ENCODE measurements around the gene FRMD8. TPM values are rescaled to one million over a fixed set of nuclear protein-coding genes. Genes with fewer than 3 reads are reported as not detected.

The FRMD8 gene
- total RNA-seq, 6 donors from 2014 or later, result 31.4 to 77.5 (median 45.8) TPM

GRCh38 chr11:65417702-65418430 lies 31.4 kb downstream of the FRMD8 start:
- DNase-seq, result peak; percentile 80 to 81
- Histone ChIP-seq H3K27ac (peak overlapping the region; percentile 97 to 100 (median 100)), H3K27me3 (no peaks in the 10 kb centered on the region), H3K36me3 (peaks cover 0 to 8% (median 3%) of the 10 kb centered on the region in 4 donors), H3K4me1 (peaks cover 39 to 62% (median 46%) of the 10 kb centered on the region in 4 donors), H3K9me3 (no peaks in the 10 kb centered on the region), H3K4me3 (peak overlapping the region; percentile 18 to 79 (median 50))
- TF ChIP-seq EP300 (IDR thresholded peaks at IDR 0.05), result peak in 2 of 4 donors; percentile 68 to 84
- TF ChIP-seq, protein P1, sequence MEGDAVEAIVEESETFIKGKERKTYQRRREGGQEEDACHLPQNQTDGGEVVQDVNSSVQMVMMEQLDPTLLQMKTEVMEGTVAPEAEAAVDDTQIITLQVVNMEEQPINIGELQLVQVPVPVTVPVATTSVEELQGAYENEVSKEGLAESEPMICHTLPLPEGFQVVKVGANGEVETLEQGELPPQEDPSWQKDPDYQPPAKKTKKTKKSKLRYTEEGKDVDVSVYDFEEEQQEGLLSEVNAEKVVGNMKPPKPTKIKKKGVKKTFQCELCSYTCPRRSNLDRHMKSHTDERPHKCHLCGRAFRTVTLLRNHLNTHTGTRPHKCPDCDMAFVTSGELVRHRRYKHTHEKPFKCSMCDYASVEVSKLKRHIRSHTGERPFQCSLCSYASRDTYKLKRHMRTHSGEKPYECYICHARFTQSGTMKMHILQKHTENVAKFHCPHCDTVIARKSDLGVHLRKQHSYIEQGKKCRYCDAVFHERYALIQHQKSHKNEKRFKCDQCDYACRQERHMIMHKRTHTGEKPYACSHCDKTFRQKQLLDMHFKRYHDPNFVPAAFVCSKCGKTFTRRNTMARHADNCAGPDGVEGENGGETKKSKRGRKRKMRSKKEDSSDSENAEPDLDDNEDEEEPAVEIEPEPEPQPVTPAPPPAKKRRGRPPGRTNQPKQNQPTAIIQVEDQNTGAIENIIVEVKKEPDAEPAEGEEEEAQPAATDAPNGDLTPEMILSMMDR (IDR thresholded peaks at IDR 0.05), result no peak
- TF ChIP-seq POLR2AphosphoS5 (IDR thresholded peaks at IDR 0.05), result peak; percentile 72 to 73
- peak in 2 of 4 donors; percentile 47 to 57 for TF ChIP-seq POLR2A (IDR thresholded peaks at IDR 0.05)
- peak in 1 of 2 donors; percentile 0 for ATAC-seq (ENCODE audit: low FRiP score in 2 of 2)
- WGBS, 2 donors, result 4 to 7% methylated on average over 10 to 19 of the region's 19 CpGs

DNA sequence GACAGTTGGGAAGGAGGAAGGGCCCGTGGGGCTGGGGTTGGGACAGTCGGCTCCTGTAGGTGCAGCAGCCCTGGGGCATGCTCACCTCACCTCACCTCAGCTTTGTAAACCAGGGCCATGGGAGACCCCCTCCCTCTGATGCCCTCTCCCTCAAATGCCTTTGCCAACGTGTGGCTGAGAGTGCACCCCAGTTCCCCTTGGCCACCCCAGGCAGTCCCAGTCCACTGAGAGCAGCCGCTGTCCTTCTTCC lies 31.9 kb downstream of the FRMD8 start:
- Histone ChIP-seq H3K4me3 (peak overlapping the region in 3 of 4 donors; percentile 33 to 79 (median 66)), H3K9me3 (no peaks in the 10 kb centered on the region), H3K27me3 (no peaks in the 10 kb centered on the region), H3K36me3 (peaks cover 0 to 8% (median 3%) of the 10 kb centered on the region in 4 donors), H3K27ac (peak overlapping the region; percentile 97 to 100 (median 100)), H3K4me1 (peaks cover 39 to 62% (median 46%) of the 10 kb centered on the region in 4 donors)
- 0 to 2% methylated on average over 1 to 4 of the region's 4 CpGs for WGBS, 2 donors
- TF ChIP-seq EP300 (IDR thresholded peaks at IDR 0.05) (no peak), POLR2A (IDR thresholded peaks at IDR 0.05) (peak in 2 of 4 donors; percentile 78 to 86)
- ATAC-seq (ENCODE audit: low FRiP score in 2 of 2) (no peak), DNase-seq (peak in 1 of 2 donors; percentile 81)

DNA sequence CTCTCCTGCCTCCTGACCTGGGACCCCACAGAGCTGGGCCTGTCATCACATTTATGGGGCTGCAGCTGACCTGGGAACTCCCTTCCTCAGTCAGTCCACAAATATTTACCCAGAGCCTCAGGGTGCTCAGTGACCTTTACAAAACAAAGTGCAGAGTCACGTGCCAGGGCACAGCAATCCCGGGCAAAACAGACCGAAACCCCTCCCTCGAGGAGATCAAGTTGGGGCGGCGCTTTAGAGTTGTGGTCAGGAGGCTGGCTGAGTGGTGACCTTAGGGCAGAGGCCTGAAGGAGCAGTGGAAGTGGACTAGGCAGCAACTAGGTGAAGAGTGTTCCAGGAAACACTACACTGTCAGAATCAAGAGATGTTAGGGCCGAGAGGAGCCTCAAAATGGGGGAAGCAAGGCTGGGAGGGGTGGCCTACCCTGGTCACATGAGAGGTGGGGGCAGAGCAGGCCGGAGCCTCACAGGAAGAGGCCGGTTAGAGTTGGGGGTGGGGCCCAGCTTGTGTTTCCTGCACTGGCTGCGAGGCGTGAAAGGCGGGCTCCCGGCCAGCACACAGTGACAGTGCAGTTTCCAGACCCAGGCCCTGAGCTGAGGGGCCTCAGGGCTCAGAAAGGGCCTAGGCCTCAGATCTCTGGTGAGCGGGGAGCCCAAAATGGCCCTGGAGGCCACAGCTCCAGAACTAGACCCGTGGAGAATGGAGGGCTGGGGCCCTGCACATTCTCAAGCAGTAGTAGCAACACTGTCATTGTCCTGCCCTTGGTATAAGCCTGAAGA lies 32.4 kb downstream of the FRMD8 start:
- no peaks in the 10 kb centered on the region for H3K27me3 ChIP-seq
- H3K36me3 ChIP-seq, result peaks cover 0 to 5% (median 1%) of the 10 kb centered on the region in 4 donors
- H3K4me1 ChIP-seq, result peaks cover 39 to 62% (median 46%) of the 10 kb centered on the region in 4 donors
- H3K27ac ChIP-seq, result peak overlapping the region; percentile 97 to 100 (median 100)
- WGBS, 2 donors, result 0% methylated on average over 15 of the region's 15 CpGs
- no peaks in the 10 kb centered on the region for H3K9me3 ChIP-seq
- ATAC-seq (ENCODE audit: low FRiP score in 2 of 2) (peak; percentile 46 to 82), DNase-seq (peak; percentile 95 to 99)
- peak overlapping the region in 3 of 4 donors; percentile 33 to 79 (median 66) for H3K4me3 ChIP-seq
- TF ChIP-seq, protein P1 (IDR thresholded peaks at IDR 0.05), result peak in 4 of 6 experiments; percentile 9 to 19 (median 12)
- peak in 3 of 4 donors; percentile 84 to 92 (median 87) for TF ChIP-seq POLR2A (IDR thresholded peaks at IDR 0.05)
- peak; percentile 50 to 95 (median 89) for TF ChIP-seq EP300 (IDR thresholded peaks at IDR 0.05)
- peak; percentile 92 to 96 for TF ChIP-seq POLR2AphosphoS5 (IDR thresholded peaks at IDR 0.05)

- Histone ChIP-seq H3K27ac (peak overlapping the region; percentile 97 to 100 (median 100)), H3K9me3 (no peaks in the 10 kb centered on the region), H3K4me1 (peaks cover 39 to 62% (median 46%) of the 10 kb centered on the region in 4 donors), H3K27me3 (no peaks in the 10 kb centered on the region), H3K4me3 (peak overlapping the region; percentile 11 to 79 (median 50)), H3K36me3 (peaks cover 0 to 8% (median 1%) of the 10 kb centered on the region in 4 donors)
- TF ChIP-seq, protein P1 (IDR thresholded peaks at IDR 0.05), result peak in 1 of 6 experiments; percentile 3
- TF ChIP-seq POLR2AphosphoS5 (IDR thresholded peaks at IDR 0.05), result no peak
- WGBS, 2 donors, result 14 to 16% methylated on average over 6 to 7 of the region's 7 CpGs
- DNase-seq, result peak in 1 of 2 donors; percentile 36
- ATAC-seq (ENCODE audit: low FRiP score in 2 of 2), result no peak
Observed at GRCh38 chr11:65419460-65419771, 33.0 kb downstream of the FRMD8 start.
